Femur (tissue), 1 donor: ENCODE data around the gene WWC1.
"Not testable (repeated sequence)": the region's sequence is repeated elsewhere in the genome, so short reads cannot be mapped to it uniquely, and the experiment has no call there.

Experiments used
- DNase-seq: peaks from one replicate; pipeline ENCODE4 v3.0.0-alpha.2; 2017

The WWC1 gene

GRCh38 chr5:168339109-168339771 lies 47.8 kb downstream of the WWC1 start:
- no peak for DNase-seq

- not testable (repeated sequence) for DNase-seq
Measured at GRCh38 chr5:168339772-168340140, 48.3 kb downstream of the WWC1 start.

DNA sequence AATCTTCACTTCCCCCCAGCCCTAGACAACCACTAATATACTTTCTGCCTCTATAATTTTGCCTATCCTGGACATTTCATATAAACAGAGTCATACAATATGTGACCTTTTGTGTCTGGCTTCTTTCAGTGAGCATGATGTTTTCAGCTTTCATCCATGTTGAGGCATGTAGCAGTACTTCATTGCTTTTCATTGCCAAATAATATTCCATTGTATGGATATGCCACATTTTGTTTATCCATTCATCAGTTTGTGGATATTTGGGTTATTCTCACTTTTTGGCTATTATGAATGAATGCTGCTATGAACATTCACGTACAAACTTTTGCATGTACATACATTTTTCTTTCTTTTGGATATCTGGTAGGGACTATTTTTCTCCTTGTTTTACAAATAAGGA lies 49.0 kb downstream of the WWC1 start:
- no peak for DNase-seq

DNA sequence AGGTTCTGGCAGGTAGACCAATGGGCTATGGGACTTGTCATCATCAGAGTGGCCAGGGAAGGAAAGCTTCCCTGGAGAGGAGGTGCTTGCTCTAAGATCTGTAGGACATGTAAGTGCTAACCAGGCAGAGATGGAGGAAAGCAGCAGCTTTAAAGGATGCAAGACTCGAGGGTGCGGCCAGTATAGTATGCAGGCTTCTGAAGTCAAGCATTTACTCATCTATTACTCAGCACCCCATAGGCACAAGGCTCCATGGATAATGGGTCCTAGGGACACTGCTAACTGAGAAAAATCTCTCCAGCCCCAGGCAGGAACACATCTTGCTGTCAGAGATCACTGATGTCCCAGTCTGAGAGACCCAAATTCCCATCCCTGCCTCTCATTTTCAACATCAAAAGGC lies 49.7 kb downstream of the WWC1 start:
- DNase-seq: no peak

GRCh38 chr5:168342151-168342825 lies 50.8 kb downstream of the WWC1 start:
- no peak for DNase-seq

DNA sequence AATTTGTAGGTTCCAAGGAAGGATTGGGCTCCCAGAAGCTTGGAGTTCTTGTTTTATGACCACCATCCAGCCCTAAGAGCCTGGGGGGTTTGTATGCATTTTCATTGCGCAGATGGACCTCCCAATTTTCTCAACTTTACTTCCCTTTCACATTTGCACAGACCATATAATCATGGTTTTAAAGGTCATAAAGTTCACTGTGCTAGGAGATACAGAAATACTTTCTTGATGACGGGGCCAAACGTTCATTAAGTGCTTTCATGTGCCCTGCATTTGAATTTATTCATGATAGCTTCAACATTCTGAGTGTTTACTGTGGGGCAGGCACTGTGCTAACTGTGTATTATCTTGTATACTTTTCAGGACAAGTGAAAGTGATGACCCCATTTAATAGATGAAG lies 51.5 kb downstream of the WWC1 start:
- DNase-seq: no peak

- DNase-seq: no peak
Measured at GRCh38 chr5:168346417-168346816, 55.0 kb downstream of the WWC1 start.

- no peak for DNase-seq
Measured at GRCh38 chr5:168347368-168348083, 56.1 kb downstream of the WWC1 start.

- no peak for DNase-seq
Measured at GRCh38 chr5:168348084-168348414, 56.6 kb downstream of the WWC1 start.

DNA sequence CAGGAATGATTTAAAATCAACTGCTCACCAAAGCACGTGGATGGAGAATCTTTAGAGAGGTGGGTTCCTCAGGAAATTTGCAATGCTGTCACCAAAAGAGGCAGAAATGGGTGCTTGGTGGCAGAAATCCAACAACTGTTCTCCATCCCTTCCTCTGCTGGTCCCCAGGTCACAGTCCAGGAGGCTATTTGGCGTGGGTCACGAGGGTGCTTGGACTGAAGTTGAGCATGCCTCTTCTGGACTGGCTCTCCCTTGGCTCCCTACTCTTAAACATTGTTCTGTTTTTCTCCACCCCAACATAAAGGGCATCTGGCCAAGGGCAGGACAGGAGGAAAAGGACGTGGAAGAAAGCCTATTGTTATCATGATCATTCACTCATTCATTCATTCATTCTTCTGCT lies 58.9 kb downstream of the WWC1 start:
- no peak for DNase-seq

- DNase-seq: no peak
Measured at GRCh38 chr5:168353216-168353957, 61.9 kb downstream of the WWC1 start.

GRCh38 chr5:168354397-168354796 lies 63.0 kb downstream of the WWC1 start:
- no peak for DNase-seq

GRCh38 chr5:168356171-168356570 lies 64.7 kb downstream of the WWC1 start:
- no peak for DNase-seq

GRCh38 chr5:168356592-168356991 lies 65.1 kb downstream of the WWC1 start:
- DNase-seq: no peak

DNA sequence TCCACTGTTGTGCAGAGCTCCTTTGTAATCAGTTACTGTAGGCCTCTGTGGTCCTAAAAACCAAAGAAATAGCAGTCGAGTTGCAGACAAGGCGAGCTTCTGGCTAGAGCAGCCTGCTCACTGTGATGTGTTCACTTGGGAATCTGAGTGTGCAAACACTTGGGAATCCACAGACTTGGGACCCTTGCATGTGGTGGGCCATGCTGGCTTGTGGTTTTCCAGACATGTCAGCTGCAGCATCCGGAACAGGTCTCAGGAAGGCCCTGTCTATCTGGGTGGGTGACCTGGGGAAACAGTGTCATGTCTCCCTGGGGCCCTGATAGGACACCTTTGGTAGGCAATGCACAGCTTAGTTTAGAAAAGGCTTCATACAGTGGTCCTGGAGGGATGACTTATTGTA lies 66.4 kb downstream of the WWC1 start:
- DNase-seq: no peak

DNA sequence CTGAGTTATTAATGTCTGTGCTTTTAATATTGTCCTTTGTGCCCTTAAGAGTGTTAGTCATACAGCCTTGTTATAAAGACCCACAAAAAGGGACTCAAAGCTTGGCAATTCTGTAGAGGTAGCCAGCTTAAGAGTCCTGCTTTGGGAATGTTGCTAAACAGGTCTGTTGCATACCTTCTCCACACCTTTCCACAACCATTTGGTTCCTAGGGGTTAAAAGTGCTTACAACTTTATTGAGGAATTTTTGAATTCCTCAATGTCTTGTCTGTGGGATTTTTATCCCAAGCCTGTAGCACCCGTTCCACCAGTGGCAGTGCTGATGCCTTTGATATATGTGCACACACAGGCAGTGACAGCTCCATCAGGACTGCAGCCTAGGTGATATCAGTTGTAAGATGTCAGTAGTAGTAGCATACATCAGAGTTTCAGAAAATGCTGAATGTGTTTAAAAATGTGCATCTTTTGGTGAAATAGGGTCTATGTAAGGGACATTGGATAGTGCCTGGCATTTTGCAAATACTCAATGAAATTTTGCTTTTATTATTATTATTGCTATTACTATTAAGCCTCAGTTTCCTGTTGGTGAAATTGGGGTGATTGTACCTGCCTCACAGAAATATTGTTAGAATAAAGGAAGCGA lies 68.5 kb downstream of the WWC1 start:
- DNase-seq: no peak

- DNase-seq: no peak
Measured at GRCh38 chr5:168360521-168361285, 69.3 kb downstream of the WWC1 start.

DNA sequence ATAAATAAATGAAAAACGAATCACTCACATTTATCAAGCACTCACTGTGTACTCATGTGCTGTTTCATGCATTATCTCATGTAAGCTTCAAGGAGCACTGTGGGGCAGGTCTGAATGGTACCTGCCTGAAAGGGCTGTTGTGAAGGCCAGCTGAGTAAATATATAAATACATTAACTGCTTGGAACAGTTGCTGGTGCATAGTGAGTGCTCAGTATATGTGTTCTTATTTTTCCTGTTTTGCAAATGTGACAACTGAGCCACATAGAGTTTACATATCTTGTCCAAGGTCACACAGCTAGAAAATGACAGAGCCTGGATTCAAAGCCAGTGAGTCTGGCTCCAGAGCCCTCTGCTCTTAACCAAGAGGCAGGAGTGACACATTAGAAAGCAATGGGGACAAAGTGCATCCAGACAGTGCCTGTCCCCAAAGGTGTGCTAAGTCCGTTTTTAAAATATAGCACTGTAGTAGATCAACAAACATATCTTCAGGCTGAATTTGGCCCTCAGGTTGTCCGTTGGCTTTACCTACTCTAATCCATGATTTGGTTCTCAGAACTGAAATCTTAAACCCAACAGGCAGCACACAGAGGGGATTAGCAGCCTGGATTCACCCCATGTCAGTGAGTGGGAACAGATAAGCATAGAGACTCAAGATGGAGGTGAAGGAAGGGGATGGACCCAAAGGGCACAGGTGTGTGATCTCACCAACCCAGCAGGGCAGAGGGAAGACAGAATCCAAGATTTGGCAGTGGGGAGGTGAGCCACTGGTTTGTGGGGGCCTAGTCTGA lies 70.8 kb downstream of the WWC1 start:
- no peak for DNase-seq

GRCh38 chr5:168364151-168364661 lies 72.8 kb downstream of the WWC1 start:
- no peak for DNase-seq

- DNase-seq: no peak
Measured at GRCh38 chr5:168364750-168365550, 73.5 kb downstream of the WWC1 start.
